ENCODE measurements around the gene PFDN5. TPM values are rescaled to one million over a fixed set of nuclear protein-coding genes. Genes with fewer than 3 reads are reported as not detected.

Gene PFDN5
- total RNA-seq, 4 donors from 2014 or later, result 522 to 562 (median 543) TPM

GRCh38 chr12:53313996-53314395, 18.7 kb downstream of the PFDN5 start:
- no peak for TF ChIP-seq CTCF (IDR thresholded peaks at IDR 0.05)
- TF ChIP-seq POLR2A (IDR thresholded peaks at IDR 0.05), result no peak
- no peak overlapping the region for H3K4me3 ChIP-seq (ENCODE audit: low read depth, poor library complexity, severe bottlenecking)
- intact Hi-C loops (cut with DNase I; ENCODE audit: low total_unique reads), result no loop called here
- 88 to 96% methylated on average over 2 of the region's 3 CpGs for WGBS, 2 donors
- DNase-seq (ENCODE audit: low spot score in 2 of 2), result no peak

GRCh38 chr12:53320352-53321195, 25.2 kb downstream of the PFDN5 start:
- WGBS, 2 donors, result 23 to 25% methylated on average over 10 of the region's 10 CpGs
- intact Hi-C loops (cut with DNase I; ENCODE audit: low total_unique reads), result no loop called here
- DNase-seq (ENCODE audit: low spot score in 2 of 2), result no peak

GRCh38 chr12:53324113-53324778, 28.9 kb downstream of the PFDN5 start:
- peak overlapping the region; percentile 54 for H3K4me3 ChIP-seq (ENCODE audit: low read depth, poor library complexity, severe bottlenecking)
- 16 to 21% methylated on average over 28 of the region's 28 CpGs for WGBS, 2 donors
- intact Hi-C loops (cut with DNase I; ENCODE audit: low total_unique reads), result no loop called here
- TF ChIP-seq CTCF (IDR thresholded peaks at IDR 0.05) (no peak), POLR2A (IDR thresholded peaks at IDR 0.05) (no peak)
- no peak for DNase-seq (ENCODE audit: low spot score in 2 of 2)

More at GRCh38 chr12:53320352-53321195, 25.2 kb downstream of the PFDN5 start:
- peak overlapping the region; percentile 46 for H3K4me3 ChIP-seq (ENCODE audit: low read depth, poor library complexity, severe bottlenecking)
- TF ChIP-seq POLR2A (IDR thresholded peaks at IDR 0.05) (no peak), CTCF (IDR thresholded peaks at IDR 0.05) (no peak)

GRCh38 chr12:53324779-53325510, 29.6 kb downstream of the PFDN5 start:
- peak overlapping the region; percentile 54 for H3K4me3 ChIP-seq (ENCODE audit: low read depth, poor library complexity, severe bottlenecking)
- TF ChIP-seq POLR2A (IDR thresholded peaks at IDR 0.05) (no peak), CTCF (IDR thresholded peaks at IDR 0.05) (peak in 1 of 3 donors; percentile 48)
- DNase-seq (ENCODE audit: low spot score in 2 of 2), result peak; percentile 86 to 98
- intact Hi-C loops (cut with DNase I; ENCODE audit: low total_unique reads), result no loop called here
- 0 to 1% methylated on average over 46 to 67 of the region's 69 CpGs for WGBS, 2 donors

GRCh38 chr12:53325511-53326061, 30.2 kb downstream of the PFDN5 start:
- TF ChIP-seq POLR2A (IDR thresholded peaks at IDR 0.05) (no peak), CTCF (IDR thresholded peaks at IDR 0.05) (no peak)
- peak in 1 of 2 donors; percentile 88 for DNase-seq (ENCODE audit: low spot score in 2 of 2)
- intact Hi-C loops (cut with DNase I; ENCODE audit: low total_unique reads), result no loop called here
- 0 to 1% methylated on average over 29 to 49 of the region's 50 CpGs for WGBS, 2 donors
- peak overlapping the region; percentile 54 for H3K4me3 ChIP-seq (ENCODE audit: low read depth, poor library complexity, severe bottlenecking)
